GM10266 (cell line): Measurements from ENCODE around the gene BMP10.

Experiments
- DNase-seq: peaks from one replicate; pipeline ENCODE4 v3.0.0; 2012; ENCODE audit errors: extremely low spot score
- TF ChIP-seq, protein P1 (sequence below): IDR thresholded peaks from 2 replicates; pipeline ENCODE4 v1.5.1; 2012; ENCODE audit warnings: mild to moderate bottlenecking, low read depth; ENCODE audit not compliant: control insufficient read depth, insufficient read depth; ENCODE audit errors: missing control alignments

The BMP10 gene

DNA sequence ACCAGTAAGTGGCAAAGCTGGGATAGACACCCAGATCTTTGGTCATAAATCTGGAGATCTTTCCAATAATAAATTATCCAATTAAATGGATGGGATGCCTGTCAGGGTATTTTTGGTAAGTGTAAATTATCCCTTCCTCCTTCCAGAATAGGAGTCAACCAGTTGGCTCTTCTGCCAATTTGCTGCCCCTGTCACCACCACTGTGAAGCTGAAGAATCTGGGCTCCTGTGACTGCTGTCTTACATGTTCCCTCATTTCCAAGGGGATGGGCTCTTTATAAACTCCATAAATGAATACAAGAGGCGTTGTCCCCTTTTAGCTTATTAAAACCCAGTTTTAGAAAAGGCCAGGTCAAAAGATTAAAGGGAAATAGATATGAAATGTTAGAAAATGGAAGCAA is 17.8 kb upstream of the BMP10 start:
- TF ChIP-seq, protein P1, sequence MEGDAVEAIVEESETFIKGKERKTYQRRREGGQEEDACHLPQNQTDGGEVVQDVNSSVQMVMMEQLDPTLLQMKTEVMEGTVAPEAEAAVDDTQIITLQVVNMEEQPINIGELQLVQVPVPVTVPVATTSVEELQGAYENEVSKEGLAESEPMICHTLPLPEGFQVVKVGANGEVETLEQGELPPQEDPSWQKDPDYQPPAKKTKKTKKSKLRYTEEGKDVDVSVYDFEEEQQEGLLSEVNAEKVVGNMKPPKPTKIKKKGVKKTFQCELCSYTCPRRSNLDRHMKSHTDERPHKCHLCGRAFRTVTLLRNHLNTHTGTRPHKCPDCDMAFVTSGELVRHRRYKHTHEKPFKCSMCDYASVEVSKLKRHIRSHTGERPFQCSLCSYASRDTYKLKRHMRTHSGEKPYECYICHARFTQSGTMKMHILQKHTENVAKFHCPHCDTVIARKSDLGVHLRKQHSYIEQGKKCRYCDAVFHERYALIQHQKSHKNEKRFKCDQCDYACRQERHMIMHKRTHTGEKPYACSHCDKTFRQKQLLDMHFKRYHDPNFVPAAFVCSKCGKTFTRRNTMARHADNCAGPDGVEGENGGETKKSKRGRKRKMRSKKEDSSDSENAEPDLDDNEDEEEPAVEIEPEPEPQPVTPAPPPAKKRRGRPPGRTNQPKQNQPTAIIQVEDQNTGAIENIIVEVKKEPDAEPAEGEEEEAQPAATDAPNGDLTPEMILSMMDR: no peak
- no peak for DNase-seq

DNA sequence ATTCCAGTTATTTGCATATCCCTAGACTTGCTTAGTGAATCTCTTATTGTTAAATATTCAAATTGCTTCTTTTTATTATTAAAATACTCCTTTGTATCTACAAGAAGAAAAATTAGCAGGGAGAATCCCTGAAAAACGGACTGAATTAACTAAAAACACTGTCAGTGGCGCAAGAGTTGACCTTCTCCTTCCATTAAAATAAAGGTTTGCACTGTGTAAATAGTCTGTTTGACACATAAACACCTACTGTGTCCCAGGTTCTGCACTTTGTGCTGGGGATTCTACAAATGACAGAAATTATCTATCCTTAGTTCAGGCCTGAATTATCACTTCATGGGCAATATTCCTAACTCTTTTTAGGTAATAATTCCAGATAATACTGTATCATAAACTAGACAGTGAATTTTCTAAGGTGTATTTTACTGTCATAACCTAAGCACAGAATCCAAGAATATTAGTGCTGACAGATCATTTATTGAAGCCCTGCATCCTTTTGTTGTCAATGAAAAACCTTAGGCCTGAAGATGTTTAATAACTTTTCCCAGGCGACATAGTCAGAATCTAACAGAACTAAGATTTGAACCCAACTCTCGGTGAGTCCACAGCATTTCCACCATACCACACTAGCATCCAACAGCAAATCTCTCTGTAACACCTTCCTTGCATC is 17.0 kb upstream of the BMP10 start:
- DNase-seq: no peak
- TF ChIP-seq, protein P1: no peak

DNA sequence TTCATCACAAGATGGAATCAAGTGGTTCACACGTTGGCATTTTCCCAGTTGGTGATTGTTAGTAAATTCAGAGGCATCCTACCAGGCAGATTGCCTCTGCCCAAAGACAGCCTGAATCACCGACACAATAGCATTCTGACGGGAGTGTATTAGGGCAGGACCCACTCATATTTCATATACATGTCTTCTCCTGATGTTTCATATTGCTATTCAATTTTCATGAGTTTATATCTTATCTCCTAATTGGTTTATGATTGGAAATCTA is 14.5 kb upstream of the BMP10 start:
- TF ChIP-seq, protein P1: no peak
- DNase-seq: no peak

DNA sequence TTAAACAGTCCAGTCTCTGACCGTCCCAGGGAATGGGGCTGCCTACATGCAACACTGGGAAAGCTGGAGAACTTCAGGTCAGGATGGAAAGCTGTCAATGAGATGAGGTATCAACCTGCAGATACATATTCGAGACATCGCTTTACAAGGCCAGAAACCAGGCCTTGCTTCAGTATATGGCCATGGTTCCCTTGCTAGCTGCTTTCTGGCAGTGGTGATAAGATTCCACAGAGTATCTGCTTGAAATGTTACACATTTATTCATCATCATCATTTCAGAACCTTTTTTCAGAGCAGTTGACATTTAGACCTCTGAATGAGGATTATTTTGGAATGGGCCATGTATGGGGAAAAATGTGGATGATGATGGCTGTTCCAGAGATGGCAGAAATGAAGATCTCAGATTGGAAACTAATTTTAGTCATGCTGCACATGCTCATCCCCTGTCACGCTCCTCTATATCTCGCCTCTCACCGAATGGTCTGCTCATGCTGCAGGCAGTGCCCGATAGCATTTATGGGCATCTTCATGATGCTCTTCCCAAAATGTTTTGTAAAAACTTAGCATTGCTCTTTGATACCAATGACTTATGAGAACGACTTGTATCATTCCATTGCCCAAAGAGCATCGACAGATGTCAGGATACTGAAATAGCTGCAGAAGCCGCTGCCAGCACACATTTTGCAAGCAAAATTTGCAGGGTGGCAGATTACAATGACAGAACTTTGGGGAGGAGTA is 14.0 kb upstream of the BMP10 start:
- DNase-seq: no peak
- TF ChIP-seq, protein P1: no peak

DNA sequence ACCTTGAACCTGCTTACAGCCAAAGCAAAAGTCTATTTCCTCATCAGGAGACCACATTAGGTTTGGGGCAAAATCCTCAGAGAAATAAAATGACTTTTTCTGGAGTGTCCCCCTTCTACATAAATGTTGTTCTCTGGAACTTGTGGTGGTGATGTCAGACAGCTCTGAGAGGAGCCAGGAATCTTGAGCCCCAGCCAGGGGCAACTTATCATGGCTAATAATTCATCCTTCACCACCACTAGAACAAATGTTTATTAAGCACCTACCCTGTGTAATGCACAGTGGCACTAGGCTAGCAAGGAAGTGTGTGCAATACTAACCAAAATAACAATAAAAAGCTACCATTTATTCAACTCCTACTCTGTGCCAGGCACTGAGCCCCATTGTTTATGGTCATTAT is 9.0 kb upstream of the BMP10 start:
- TF ChIP-seq, protein P1: no peak
- no peak for DNase-seq

DNA sequence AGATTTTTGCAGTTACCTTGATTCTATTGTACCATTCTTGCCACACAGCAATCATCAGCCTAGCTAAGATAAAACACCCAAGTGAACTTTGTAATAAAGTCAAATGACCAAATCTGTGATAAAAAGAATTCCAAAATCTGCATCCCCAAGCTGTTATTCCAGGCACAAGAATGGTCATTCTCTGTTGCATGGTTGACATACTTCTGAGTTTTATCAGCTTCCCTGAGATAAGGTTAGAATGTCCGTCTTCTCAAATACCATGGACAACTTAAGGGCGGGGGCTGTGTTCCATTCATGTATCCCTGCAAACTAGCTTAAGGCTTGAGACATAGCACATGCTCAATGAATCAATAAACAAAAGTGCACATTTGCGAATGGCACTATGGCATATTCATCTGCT is 8.1 kb upstream of the BMP10 start:
- no peak for DNase-seq
- TF ChIP-seq, protein P1: no peak

DNA sequence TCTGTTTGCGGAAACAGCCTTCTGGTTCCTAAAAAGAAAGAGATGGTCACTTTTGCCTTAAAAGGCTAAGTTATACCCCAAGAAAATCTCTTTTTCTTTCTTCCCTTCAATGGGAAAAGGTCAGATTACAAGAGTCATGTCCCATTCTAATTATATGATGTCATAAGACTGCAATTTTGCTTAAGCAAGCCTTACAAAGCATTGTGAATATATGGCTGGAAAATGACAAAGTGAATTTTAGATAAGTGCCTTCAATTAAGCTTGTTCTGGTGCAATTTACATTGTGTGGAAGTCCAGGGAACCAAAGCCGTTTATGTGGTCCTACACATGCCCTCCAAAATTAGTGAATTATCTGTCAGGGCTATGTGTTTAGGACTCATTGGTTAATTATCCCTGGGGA is 7.6 kb upstream of the BMP10 start:
- TF ChIP-seq, protein P1: no peak
- DNase-seq: no peak
